ENCODE measurements around the gene NUTM2E.
"Not testable (repeated sequence)": the region's sequence is repeated elsewhere in the genome, so short reads cannot be mapped to it uniquely, and the experiment has no call there.

Gene NUTM2E

GRCh38 chr10:79866903-79867551, 40.5 kb downstream of the NUTM2E start:
- DNase-seq = not testable (repeated sequence)

- DNase-seq = not testable (repeated sequence)
These were observed 41.5 kb downstream of the NUTM2E start for GRCh38 chr10:79868023-79868422.

DNA sequence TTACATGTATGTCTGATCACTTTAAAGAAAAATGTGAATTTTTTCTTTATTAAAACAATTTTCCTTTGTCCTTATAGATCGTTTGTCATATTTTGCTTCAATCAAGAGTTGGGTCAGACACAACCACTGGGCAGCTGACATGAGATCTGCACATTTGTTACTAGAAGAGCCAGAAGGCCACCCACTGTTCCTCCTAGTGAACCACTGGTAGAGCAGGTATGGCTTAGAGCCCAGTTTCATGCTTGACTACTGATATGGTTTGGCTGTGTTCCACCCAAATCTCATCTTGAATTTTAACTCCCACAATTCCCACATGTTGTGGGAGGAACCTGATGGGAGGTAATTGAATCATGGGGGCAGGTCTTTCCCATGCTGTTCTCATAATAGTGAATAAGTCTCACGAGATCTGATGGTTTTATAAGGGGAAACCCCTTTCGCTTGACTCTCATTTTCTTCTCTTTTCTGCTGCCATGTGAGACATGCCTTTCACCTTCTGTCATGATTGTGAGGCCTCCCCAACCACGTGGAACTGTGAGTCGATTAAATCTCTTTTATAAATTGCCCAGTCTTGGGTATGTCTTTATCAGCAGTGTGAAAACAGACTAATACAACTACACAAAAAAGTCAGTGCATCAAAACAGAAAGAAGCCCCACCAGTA, 43.0 kb downstream of the NUTM2E start:
- peak; percentile 69 for DNase-seq

- DNase-seq = not testable (repeated sequence)
These were observed 45.2 kb downstream of the NUTM2E start for GRCh38 chr10:79871729-79872128.

Measured in OCI-M1 (cell line).